ENCODE data around the gene BABAM2. TPM values are rescaled to one million over a fixed set of nuclear protein-coding genes. Genes with fewer than 3 reads are reported as not detected.

The BABAM2 gene
- total RNA-seq, 1 experiment from 2014 or later, result 57.6 TPM

GRCh38 chr2:28338831-28339321 lies 448.3 kb downstream of the BABAM2 start:
- no peak overlapping the region for H3K4me3 Mint-ChIP-seq (ENCODE audit: unreplicated experiment)
- intact Hi-C loops (cut with micrococcal nuclease), result loop anchor here (5.0 kb wide), 1 partner anchor 637 kb away; no protein-coding TSS in a partner anchor
- H3K36me3 Mint-ChIP-seq (ENCODE audit: insufficient read depth, unreplicated experiment), result no peaks in the 10 kb centered on the region
- H3K9me3 Mint-ChIP-seq (ENCODE audit: unreplicated experiment), result no peaks in the 10 kb centered on the region
- peaks cover 19% of the 10 kb centered on the region for H3K4me1 Mint-ChIP-seq (ENCODE audit: insufficient read depth, unreplicated experiment)
- peak overlapping the region; percentile 86 for H3K27ac Mint-ChIP-seq (ENCODE audit: low read depth, unreplicated experiment)
- H3K27me3 Mint-ChIP-seq (ENCODE audit: insufficient read depth, unreplicated experiment), result no peaks in the 10 kb centered on the region
- ChIA-PET POLR2A (interaction anchor here (0.6 to 4.4 kb wide), 13 partner anchors 11 to 245 kb away, joined by 3 to 32 read pairs (median 4); partner anchors contain the start of gene FOSL2), CTCF (interaction anchor here (0.6 to 0.9 kb wide), 5 partner anchors 42 to 118 kb away, joined by 3 read pairs; no protein-coding TSS in a partner anchor)
- BruUV-seq (replicated peaks), result no TSS peak
- peak; percentile 52 for DNase-seq (ENCODE audit: unreplicated experiment)
- no peak for TF ChIP-seq CTCF (IDR thresholded peaks at IDR 0.05; ENCODE audit: unreplicated experiment)

GRCh38 chr2:28339516-28340175 lies 449.1 kb downstream of the BABAM2 start:
- POLR2A ChIA-PET, result interaction anchor here (0.5 to 4.4 kb wide), 9 partner anchors 10 to 154 kb away, joined by 3 to 32 read pairs (median 4); no protein-coding TSS in a partner anchor
- BruUV-seq (replicated peaks), result no TSS peak
- intact Hi-C loops (cut with micrococcal nuclease), result loop anchor here (5.0 kb wide), 1 partner anchor 637 kb away; no protein-coding TSS in a partner anchor

GRCh38 chr2:28340312-28341202 lies 450.0 kb downstream of the BABAM2 start:
- no peak for DNase-seq (ENCODE audit: unreplicated experiment)
- no peak for TF ChIP-seq CTCF (IDR thresholded peaks at IDR 0.05; ENCODE audit: unreplicated experiment)
- no peak overlapping the region for H3K4me3 Mint-ChIP-seq (ENCODE audit: unreplicated experiment)
- H3K27me3 Mint-ChIP-seq (ENCODE audit: insufficient read depth, unreplicated experiment), result no peaks in the 10 kb centered on the region
- BruUV-seq (replicated peaks), result no TSS peak
- H3K27ac Mint-ChIP-seq (ENCODE audit: low read depth, unreplicated experiment), result no peak overlapping the region
- POLR2A ChIA-PET, result interaction anchor here (0.9 to 4.4 kb wide), 4 partner anchors 11 to 66 kb away, joined by 4 to 32 read pairs (median 4); no protein-coding TSS in a partner anchor
- intact Hi-C loops (cut with micrococcal nuclease), result no loop called here
- CTCF ChIA-PET, result interaction anchor here (0.7 to 1.4 kb wide), 4 partner anchors 10 to 37 kb away, joined by 3 to 4 read pairs (median 3); no protein-coding TSS in a partner anchor
- no peaks in the 10 kb centered on the region for H3K9me3 Mint-ChIP-seq (ENCODE audit: unreplicated experiment)
- H3K4me1 Mint-ChIP-seq (ENCODE audit: insufficient read depth, unreplicated experiment), result peaks cover 19% of the 10 kb centered on the region
- no peaks in the 10 kb centered on the region for H3K36me3 Mint-ChIP-seq (ENCODE audit: insufficient read depth, unreplicated experiment)

More at GRCh38 chr2:28339516-28340175, 449.1 kb downstream of the BABAM2 start:
- Mint-ChIP-seq H3K27me3 (ENCODE audit: insufficient read depth, unreplicated experiment) (no peaks in the 10 kb centered on the region), H3K27ac (ENCODE audit: low read depth, unreplicated experiment) (peak overlapping the region; percentile 86), H3K4me1 (ENCODE audit: insufficient read depth, unreplicated experiment) (peaks cover 19% of the 10 kb centered on the region), H3K36me3 (ENCODE audit: insufficient read depth, unreplicated experiment) (no peaks in the 10 kb centered on the region), H3K9me3 (ENCODE audit: unreplicated experiment) (no peaks in the 10 kb centered on the region), H3K4me3 (ENCODE audit: unreplicated experiment) (no peak overlapping the region)
- no peak for DNase-seq (ENCODE audit: unreplicated experiment)
- TF ChIP-seq CTCF (IDR thresholded peaks at IDR 0.05; ENCODE audit: unreplicated experiment), result no peak
- CTCF ChIA-PET, result interaction anchor here (0.6 to 0.7 kb wide), 3 partner anchors 38 to 119 kb away, joined by 3 read pairs; no protein-coding TSS in a partner anchor

Measured in MCF 10A (cell line).